HPDE6-E6E7 (cell line): ENCODE data around the gene ZMIZ1.

Source experiments
- DNase-seq: peaks from one replicate; pipeline ENCODE4 v3.0.0; 2011; ENCODE audit warnings: missing footprints; ENCODE audit errors: extremely low spot score

ZMIZ1 gene

DNA sequence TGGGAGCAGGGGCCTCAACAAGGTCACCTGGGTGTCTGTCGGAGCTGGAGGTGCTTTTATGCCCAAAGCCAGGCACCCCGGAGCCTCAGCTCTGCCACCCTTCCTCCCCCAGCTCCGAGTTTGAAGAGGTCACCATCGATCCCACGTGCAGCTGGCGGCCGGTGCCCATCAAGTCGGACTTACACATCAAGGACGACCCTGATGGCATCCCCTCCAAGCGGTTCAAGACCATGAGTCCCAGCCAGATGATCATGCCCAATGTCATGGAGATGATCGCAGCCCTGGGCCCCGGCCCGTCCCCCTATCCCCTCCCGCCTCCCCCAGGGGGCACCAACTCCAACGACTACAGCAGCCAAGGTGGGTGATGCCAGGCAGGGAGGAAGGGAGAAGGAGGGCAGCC lies 237.2 kb downstream of the ZMIZ1 start:
- no peak for DNase-seq

DNA sequence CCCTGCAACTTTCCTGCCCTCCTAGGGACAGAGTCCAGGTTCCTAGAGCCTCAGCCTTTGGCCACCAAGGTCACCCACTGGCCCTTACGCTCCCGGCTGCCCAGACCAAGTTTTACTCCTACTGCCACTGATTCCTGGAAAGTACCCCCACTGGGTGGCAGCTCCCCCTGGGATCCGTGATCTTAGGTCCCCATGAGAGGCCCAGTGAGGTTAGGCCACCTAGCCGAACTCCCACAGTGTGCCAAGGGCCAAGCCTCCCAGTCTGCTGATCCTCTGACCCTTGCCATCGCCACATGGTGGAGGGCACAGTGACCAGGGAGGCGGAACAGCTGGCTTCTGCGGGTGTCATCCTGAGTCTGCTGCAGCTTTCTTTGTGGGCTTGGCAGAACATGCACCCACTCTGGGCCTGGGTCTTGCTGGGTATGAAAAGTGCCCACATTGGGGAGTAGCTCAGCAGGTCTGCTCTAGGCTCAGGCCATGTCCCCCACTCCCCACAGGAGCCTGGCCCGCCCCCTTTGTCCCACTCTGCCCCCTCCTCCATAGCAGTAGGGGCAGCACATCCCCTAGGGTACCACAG lies 238.0 kb downstream of the ZMIZ1 start:
- no peak for DNase-seq

DNA sequence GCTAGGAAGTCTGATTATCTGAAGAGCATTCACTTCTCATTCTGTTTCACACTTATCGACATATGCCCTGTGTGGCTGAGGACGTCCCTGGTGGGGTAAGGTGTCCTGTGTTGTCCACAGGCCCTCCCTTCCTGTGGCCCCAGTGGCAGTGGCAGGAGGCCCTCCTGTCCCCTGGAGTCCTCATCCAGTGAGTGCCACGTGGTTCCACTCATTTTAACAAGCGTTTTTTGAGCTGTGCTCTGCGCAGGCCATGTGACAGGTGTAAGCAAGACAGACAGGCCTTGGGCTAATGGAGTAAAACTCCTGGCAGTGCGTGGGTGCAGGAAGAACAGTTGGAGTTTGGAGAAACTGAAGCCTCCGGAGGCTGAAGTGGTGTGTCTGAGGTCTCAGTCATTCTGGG lies 239.2 kb downstream of the ZMIZ1 start:
- no peak for DNase-seq

DNA sequence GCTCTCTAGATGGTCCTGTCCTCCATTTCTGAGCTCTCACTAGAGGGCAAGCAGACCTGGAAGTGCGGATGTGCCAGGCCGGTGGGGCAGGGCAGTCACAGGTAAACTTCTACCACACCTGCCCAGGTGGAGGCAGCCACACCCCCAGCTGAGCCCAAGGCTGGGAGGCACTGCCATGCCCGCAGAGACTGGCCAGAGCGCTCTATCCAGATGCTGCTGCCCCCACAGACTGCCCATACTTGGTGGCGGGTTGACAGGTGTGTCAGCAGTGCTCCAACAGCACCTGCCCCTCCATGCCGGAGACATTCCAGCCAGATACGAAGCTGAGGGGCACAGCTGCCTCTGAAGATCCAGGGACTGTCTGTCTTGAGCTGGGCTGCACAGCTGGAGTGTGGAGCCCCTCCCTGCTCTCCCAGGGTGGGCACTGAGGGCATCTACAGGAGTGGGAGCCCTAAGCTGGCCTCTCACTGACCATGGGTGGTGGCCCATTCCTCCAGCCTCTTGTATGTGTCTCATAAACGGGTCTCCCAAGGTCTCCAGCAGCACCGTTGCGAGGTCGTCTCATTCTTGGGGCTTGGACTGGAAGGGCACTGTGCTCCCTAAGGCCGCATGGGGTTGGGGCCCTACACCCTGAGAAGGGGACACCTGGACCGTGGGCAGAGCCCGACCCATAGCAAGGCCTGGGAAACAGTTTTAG lies 240.4 kb downstream of the ZMIZ1 start:
- DNase-seq: no peak

DNA sequence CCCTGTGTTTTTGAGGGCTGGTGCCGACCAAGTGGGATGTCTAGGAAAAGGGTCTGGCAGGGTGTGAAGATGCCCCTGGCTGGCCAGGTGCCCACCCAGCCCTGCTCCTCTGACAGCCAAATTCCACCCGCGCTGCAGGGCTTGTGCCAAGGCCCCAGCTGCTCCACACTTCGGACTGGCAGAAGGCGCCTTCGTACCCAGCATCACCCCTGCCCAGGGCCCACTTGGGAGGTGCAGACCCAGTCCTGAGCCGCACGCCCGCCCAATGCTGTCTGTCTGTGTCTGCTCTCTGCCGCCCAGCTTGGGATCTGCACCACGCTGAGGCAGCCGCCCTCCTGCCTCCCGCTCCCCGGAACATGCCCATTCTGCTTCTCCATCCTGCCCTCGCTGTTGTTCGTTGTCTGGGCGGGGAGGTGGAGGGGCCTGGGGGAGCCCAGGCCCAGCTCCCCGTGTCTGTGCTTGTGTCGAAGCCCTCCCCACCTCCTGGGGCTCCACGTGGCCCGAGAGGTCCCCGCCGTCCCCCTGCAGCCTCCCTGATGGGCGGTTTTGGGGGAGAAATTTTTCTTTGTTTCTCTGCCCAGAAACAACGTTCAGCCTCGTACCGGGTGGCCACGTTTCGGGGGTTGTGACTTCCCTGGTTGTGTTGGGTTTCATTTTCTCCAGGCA lies 241.6 kb downstream of the ZMIZ1 start:
- no peak for DNase-seq

DNA sequence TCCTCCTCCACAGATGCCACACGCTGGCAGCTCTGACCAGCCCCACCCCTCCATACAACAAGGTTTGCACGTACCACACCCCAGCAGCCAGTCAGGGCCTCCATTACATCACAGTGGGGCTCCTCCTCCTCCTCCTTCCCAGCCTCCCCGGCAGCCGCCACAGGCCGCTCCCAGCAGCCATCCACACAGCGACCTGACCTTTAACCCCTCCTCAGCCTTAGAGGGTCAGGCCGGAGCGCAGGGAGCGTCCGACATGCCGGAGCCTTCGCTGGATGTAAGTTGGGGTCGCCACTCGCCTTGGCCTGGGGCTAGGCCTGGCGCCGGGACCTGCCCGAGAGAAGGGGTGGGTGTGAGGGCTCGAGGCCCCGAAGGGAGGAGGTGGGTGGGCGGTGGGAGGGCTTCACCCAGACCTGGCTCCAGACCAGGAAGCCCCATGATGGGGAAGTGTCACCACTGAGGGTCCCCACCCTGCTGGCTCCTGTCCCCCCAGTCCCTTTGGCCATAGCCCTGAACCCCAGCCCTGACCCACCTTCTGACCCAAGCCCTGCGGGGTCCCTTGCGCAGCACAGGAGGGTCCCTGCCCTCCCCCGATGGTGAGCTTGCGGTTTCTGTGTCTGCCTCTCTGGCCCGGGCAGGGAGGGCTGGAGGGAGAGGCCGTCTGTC lies 242.3 kb downstream of the ZMIZ1 start:
- DNase-seq: no peak

DNA sequence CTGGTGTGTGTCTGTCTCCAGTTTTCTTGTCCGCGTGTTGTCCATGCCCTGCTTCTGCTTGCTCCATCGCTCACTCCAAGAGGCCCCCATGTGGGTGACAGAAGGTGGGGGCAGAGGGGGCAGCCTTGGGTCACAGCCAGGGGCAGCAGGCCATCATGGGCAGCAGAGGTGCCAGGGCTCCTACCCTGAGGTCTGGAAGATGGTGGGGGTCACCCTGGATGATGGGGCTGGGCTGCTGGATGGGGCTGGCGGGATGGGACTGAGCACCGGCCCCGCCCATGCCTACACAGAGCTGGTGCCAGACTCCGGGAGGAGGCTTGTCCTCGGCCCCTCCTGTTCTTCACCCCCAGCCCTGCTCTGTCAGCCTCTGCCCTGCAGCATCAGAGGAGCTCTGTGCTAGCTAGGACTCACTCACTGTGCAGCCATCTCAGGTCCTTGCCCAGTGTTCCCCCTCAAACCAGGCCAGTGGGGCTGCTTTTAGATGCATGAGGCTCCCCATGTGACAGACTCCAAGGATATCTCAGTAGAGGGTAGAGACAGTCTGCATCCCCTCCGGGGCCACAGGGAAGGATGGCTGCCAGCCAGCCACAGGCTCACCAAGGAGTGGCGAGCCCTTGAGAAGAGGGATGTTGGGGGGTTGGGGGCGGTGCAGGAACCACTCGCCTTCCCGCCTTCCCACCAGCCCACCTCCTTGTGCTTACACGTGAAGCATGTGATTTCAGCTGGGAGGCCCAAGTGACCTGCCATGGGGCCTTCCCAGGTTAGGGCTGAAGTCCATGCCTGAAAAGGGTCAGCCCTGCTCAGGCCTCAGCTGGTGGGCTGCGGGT lies 243.0 kb downstream of the ZMIZ1 start:
- no peak for DNase-seq

DNA sequence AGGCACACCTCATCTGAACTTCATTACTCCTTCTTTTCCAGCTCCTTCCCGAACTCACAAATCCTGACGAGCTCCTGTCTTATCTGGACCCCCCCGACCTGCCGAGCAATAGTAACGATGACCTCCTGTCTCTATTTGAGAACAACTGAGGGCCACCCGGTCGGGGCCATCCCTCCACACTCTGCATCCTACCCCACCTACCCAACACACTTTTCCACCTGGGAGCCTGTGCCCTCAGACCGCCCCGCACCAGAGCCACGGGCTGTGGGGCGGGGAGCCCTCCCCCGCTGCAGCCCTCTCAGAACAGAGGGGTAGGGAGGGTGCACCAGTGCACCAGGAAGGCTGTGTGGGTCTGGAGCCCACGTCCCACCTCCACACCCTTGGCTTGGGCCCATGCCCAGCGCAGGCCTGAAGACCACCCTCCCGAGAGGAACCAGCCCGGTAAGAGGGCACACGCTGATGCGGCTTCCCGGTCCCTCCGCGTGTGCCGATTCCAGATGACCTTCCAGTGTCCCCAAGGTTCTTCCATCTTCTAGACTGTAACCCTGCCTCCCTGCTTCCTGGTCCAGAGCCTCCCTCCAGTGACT lies 243.9 kb downstream of the ZMIZ1 start:
- DNase-seq: no peak

DNA sequence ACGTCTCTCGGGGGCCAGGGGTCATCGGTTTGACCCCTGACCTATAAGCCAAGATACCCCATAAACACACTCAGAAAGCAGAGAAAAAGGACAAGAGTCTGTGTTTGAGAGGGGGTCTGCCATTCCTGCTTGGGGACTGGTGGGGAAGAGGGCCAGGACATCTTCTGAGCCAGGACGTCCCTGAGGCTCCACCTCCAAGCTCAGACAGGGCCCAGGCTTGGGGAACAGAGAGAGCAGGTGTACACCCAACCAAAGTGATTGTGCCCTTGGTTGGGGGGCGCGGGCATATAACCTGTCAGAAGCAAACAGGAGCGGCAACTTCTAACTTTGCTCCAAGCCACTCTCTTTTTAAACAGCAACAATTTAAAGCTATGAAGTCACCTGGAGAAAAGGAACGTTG lies 244.6 kb downstream of the ZMIZ1 start:
- no peak for DNase-seq

DNA sequence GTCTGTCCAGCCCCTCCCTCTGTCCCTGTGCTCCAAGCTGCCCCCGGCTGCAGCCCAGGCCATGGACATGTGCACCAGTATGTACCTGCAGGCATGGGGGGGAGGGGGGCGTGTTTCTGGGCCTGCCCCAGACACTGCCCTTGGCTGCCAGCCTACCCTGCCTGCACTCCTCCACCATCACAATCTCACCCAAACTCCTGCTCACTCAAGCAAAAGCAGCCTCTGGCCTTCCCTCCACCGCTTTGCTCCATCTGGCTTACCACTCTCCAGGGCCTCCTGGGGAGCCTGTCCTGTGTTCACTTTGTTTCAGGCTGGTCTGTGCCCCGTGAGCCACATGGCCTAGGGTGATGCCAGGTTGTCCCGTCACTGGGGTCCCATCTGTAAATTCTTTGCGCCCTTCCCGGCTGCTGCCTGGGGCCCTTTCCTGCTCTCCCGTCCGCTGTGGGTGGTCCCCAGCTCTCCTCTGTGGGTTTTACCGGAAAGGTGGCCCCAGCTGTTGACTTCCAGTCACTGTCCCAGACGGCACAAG lies 245.2 kb downstream of the ZMIZ1 start:
- no peak for DNase-seq

DNA sequence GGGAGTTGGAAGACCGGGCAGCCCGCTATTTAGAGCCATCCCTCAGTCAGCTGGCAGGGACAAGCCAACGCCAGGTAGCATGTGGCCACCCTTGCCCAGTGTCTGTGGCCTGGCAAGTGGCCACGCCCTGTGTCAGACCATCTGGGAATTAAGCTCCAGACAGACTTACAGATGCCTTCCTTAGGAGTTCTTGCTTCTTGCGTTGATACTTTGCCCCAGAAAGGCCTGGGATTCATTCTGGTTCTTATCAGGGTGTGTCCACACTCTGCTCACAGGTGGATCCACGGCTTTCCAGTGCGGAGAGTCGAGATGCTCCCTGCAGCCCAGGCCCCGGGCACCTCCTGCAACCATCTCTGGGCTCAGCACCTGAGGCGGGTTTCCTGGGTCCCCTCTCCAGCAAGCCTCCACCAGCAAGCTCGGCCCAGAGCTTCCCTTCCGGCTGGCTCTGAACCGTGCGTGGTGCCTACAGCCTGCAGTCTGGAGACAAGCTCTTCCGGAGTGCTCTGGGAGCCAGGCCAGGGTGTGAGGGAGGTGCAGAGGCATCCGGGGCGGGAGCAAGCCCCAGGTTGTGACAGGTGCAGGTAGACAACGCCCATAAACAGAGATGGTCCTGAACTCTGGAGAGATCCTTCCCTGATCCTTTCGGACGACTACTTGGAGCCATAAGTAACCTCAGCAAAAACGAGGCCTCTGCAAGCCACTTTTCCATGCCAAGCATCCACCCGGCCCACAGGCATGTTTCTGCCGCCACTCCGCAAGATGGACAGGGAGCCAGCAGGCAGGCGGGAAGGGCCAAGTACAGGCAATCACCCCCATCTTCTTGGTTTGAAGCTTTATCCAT lies 246.2 kb downstream of the ZMIZ1 start:
- no peak for DNase-seq

DNA sequence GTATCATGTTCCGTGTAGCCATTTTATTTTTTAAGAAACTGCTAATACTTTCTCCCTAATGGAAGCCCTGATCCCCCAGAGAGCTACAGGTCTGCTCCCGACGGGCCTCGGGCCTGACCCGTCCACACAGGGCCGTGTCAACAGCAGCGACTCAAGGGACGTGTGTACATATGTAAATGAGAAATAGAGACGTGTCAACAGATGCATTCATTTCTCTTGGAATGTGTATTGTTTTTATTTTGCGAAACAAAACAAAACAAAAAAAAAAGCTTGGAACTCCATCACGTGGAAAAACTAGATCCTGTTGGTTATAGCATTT lies 246.8 kb downstream of the ZMIZ1 start:
- no peak for DNase-seq

DNA sequence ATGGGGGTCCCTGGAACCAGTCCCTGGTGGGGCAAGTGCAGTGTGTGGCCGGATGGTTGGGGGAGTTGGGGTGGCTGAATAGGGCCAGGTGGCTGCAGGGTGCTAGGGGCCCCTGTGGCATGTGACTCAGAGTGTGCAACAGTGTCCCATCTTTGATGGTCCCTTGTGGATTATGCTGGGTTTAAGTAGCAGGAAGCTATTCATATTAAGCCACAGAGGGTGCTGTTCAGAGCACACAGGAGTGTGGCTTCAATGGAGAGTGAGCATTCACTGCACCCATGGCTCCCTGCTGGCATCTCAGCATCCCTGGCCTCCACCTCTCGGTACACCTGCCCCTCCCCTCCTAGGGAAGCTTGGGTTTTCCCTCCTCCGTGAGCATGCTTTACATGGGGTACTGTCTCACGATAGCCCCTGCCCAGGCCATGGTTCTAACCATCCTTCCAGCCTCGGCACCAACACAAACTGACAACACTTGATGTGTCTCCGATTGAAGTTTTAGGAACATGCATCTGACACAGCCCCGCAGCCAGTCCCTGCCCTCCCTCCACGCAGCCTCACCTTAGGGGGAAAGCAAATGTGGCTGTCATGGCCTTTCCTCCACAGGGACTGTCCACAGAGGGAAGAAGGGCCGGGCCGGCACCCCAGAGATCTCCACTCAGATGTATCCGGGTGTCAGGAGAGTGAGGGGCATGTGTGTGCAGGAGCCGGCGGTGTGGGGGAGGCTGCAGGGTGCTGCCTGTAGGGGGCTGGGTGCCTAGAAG lies 248.1 kb downstream of the ZMIZ1 start:
- DNase-seq: no peak

DNA sequence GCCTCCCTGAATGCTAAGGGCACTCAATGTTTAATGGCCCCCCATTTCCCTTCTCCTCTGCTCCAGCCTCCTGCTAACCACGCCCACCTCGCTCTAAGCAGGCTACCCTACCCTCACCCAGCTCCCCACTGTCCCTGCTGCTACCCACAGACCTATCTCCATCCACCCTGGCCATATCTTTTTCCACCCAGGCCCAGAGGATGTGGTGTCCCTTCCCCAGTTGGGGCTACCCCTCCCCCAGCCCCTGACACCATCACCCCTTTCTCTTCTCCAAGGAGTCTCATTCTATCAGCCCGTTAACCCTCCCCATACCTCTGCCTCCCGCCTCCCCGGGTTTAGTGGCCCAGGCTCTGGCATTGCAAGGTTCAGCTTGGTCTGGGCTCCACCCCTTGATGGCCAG lies 249.6 kb downstream of the ZMIZ1 start:
- DNase-seq: no peak

DNA sequence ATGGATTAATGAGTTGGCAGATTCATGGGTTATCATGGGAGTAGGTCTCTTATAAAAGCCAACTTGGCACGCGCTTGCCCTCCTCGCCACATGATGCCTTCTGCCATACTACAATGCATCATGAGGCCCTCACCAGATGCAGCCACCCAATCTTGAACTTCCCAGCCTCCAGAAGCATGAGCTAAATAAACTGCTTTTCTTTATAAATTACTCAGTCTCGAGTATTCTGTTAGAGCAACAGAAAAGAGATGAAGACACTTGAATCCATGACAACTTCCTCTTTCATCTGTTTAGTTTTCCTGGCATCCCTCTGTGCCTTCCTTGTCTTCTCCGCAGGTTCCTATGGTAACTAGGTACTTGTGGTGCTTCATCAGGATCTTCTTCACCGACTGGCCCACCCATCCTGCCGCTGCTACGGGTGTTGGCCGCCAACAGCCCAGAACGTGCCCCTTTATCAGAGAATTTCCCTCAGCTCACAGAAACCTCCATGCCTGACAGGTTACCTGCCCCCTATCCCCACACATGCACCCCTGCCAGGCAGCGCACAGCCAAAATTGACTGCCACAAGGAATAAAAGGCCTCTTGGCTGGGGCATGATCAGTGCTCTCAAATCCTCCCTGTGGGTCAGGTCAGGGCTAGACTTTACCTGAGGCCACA lies 250.5 kb downstream of the ZMIZ1 start:
- DNase-seq: no peak

DNA sequence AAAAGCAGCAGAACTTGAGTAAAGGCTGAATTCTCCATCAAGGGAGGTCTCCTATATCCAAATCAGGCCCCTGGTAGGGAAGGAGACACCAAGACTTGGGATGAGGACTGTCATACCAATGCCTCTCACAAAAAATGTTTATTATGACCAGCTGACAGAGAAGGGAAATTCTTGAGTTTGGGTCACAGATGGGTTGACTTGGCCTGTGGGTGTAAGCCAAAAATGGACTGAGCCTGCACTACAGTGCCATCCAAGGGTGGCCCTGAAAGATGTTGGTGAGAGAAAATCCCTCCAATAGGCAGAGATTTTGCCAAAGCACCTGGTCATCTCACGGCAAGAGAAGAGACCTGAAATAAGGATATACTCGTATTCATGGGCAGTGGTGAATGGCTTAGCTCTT lies 251.6 kb downstream of the ZMIZ1 start:
- DNase-seq: no peak

DNA sequence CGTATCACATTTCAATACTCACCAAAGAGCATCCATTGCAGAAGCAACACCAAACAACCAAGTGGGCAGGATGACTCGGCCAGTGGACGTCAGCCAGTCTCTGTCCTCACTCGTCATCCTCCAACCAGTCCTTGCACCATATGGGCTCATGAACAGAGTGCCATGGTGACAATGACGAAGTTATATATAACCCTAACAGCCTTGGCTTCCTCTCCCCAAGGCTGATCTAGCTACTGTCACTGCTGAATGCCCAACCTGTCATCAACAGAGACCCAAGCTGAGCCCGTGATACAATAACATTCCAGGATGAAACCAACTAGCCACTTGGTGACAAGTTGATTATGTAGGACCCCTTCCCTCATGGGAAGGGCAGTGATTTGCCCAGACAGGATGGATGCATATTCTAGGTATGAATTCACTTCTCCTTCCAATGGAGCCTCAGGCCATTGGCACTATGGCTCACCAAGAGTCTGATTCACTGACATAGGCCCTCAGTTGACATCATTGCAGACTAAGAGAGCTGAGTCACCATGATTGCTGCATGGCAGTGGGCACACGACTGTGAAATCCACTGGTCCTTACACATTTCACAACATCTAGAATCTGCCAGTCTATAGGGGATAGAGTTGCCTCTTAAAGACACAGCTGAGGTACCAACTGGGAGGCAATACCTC lies 252.2 kb downstream of the ZMIZ1 start:
- peak; percentile 95 for DNase-seq

DNA sequence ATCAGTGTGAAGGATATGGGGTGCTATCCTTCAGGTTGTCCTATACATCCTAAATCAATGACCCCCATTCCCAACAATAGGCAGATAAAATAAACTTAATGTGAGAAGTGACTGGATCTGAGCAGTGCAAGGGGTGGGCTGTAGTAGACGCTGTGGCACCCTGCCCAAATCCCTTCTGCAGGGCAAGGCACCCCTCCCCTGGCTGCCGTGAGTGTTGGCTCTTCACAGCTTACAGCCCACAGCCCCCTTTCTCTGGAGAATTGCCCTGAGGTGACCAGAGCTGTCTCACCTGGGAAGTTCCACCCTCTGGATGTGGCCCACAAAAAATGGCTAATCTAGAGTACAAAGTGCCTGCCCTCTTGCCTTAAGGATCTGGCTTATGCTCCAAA lies 252.7 kb downstream of the ZMIZ1 start:
- no peak for DNase-seq

DNA sequence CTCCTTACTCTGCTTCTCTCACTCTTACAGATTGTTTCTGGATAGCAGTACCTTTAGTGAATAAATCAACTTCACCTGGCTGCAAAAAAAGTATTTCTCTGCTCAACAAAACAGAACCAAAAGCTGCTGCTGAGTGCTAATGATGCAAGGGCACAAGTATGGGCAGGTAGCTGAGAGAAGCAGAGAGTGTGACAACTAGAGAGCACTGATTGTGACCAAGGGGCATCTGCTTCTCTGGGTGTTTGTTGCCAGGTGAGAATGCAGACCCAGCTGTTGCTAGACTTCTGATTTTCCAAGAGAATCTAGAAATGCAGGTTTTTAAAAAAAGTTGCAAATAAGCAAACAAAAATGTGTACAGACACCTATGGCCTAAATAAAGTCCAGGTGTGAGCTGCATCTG lies 253.2 kb downstream of the ZMIZ1 start:
- DNase-seq: no peak
